ENCODE data around the gene SMIM33. TPM values are rescaled to one million over a fixed set of nuclear protein-coding genes. Genes with fewer than 3 reads are reported as not detected.
A peak's percentile ranks its signal among the peaks of the same experiment; 100 is the strongest.

The SMIM33 gene
- total RNA-seq (2016; rRNA removed; fragmentation: Illumina TruSeq; extraction: Trizol) = not detected in 2 replicates
- not detected in 2 replicates for total RNA-seq (2016; cell fraction: cytosol; rRNA removed; fragmentation: Illumina TruSeq; extraction: Trizol; ENCODE audit: low read depth)
- total RNA-seq (2016; cell fraction: insoluble cytoplasmic fraction; rRNA removed; fragmentation: Illumina TruSeq; extraction: Trizol) = not detected in 2 replicates
- total RNA-seq (2016; cell fraction: membrane; rRNA removed; fragmentation: Illumina TruSeq; extraction: Trizol) = not detected in 2 replicates
- total RNA-seq (2016; cell fraction: nucleus; rRNA removed; fragmentation: Illumina TruSeq; extraction: Trizol) = not detected in 2 replicates
- polyA plus RNA-seq (2011; rRNA removed) = 0.03 TPM in 1 of 2 replicates, not detected in the other
- polyA plus RNA-seq (2011; cell fraction: cytosol; rRNA removed) = not detected in 2 replicates
- polyA plus RNA-seq (2011; cell fraction: nucleus; rRNA removed) = not detected in 2 replicates
- polyA plus RNA-seq (2012) = not detected in 2 replicates
- polyA plus RNA-seq (2016; cell fraction: cytosol; fragmentation: Illumina TruSeq; extraction: Trizol; ENCODE audit: low read depth) = not detected in 2 replicates
- polyA plus RNA-seq (2016; cell fraction: insoluble cytoplasmic fraction; fragmentation: Illumina TruSeq; extraction: Trizol; ENCODE audit: low read depth) = not detected in 2 replicates
- polyA plus RNA-seq (2016; cell fraction: membrane; fragmentation: Illumina TruSeq; extraction: Trizol; ENCODE audit: low read depth) = not detected in 2 replicates
- not detected in 2 replicates for polyA plus RNA-seq (2016; cell fraction: nucleus; fragmentation: Illumina TruSeq; extraction: Trizol; ENCODE audit: insufficient read depth, low read depth)
- polyA minus RNA-seq (2011; rRNA and poly(A)+ RNA removed; ENCODE audit: low replicate concordance) = 0.18 TPM in 1 of 2 replicates, not detected in the other
- polyA minus RNA-seq (2011; cell fraction: cytosol; rRNA and poly(A)+ RNA removed) = not detected in 2 replicates
- polyA minus RNA-seq (2011; cell fraction: nucleus; rRNA and poly(A)+ RNA removed) = not detected in 2 replicates
- not detected for Bru-seq, nascent RNA
- BruChase-seq, experiment 1, labeled RNA remaining after a 6-hour chase = percentile 15 among the genes with signal in this experiment
- BruChase-seq, experiment 2, labeled RNA remaining after a 2-hour chase = percentile 10 among the genes with signal in this experiment
- long read RNA-seq, experiment 1 = 0 reads
- long read RNA-seq, experiment 2 = 0 reads

DNA sequence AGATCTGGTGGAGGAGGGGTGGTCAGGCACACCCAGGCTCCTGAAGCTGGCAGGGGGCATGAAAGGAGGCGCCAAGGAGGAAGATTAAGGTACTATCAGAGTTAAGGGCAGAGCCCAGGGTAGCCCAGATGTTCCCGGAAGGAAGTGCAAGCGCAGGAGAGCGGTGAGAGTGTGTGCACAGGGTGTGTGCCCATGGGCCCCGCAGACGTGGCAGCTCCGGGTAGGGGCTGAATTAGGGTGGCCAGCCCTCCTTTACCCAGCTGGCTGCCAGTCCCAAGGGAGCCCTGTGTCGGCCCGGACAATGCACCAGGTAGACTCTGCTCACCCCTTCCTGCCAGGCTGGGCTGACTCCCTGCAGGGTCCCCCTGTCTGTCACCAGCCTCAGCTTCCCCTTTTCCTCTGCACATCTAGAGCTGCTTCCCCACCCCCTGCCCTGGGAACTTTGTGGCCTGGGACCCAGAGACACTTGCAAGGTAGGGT is at the start of gene SMIM33:
TSS of gene SMIM33 (plus strand) at position 184 of the 480 bp plus-strand sequence. CDS start at position 302, 118 bp downstream.
- ChIA-PET CTCF (ENCODE audit: low intra/inter-chr PET ratio, low total read pairs) (no interaction called here), POLR2A (no interaction called here)
- no peaks in the 10 kb centered on the region for H3K79me2 ChIP-seq (ENCODE audit: insufficient read depth, low read length)
- in situ Hi-C loops (cut with HindIII; ENCODE audit: extremely low pct_ligation_motif_present, low pct_unique_long_range_greater_than_20kb) (no loop called here), intact Hi-C loops (cut with micrococcal nuclease; ENCODE audit: unreplicated experiment) (no loop called here)
- FAIRE-seq (no peak), ATAC-seq (no peak), DNase-seq (ENCODE audit: low spot score) (no peak)
- BruUV-seq (replicated peaks) = no TSS peak
- H4K20me1 ChIP-seq (ENCODE audit: insufficient read depth, low read length) = no peaks in the 10 kb centered on the region
- no peak within 1 kb of the TSS for H3K4me3 ChIP-seq (replicated peaks in 1 of 3; ENCODE audit: insufficient read depth in 1 of 3, low read depth in 2 of 3, low read length in 3 of 3)
- H3K36me3 ChIP-seq (replicated peaks in 1 of 2; ENCODE audit: control insufficient read depth in 1 of 2, insufficient read depth in 2 of 2, low read length in 2 of 2) = no peaks in the 10 kb centered on the region
- H3K27me3 ChIP-seq (ENCODE audit: control insufficient read depth in 1 of 2, insufficient read depth in 2 of 2, low read length in 2 of 2) = peaks cover 6 to 22% of the 10 kb centered on the region in 2 experiments; a peak in 4 of 5 replicates
- H3K9me3 ChIP-seq (ENCODE audit: low read length) = no peaks in the 10 kb centered on the region
- H3K4me1 ChIP-seq (ENCODE audit: insufficient read depth, low read length) = peaks cover 27% of the 10 kb centered on the region
- TF ChIP-seq NFKBIZ (CRISPR knock-in tag; IDR thresholded peaks at IDR 0.05) = no peak
- no peak for TF ChIP-seq ZNF33A (CRISPR knock-in tag; IDR thresholded peaks at IDR 0.05; ENCODE audit: borderline replicate concordance)
- TF ChIP-seq MED8 (CRISPR knock-in tag; IDR thresholded peaks at IDR 0.05; ENCODE audit: insufficient replicate concordance) = no peak
- no peak for TF ChIP-seq ZNF263 (CRISPR knock-in tag; IDR thresholded peaks at IDR 0.05)
- no peak for TF ChIP-seq ZNF83 (CRISPR knock-in tag; IDR thresholded peaks at IDR 0.05; ENCODE audit: borderline replicate concordance)
- no peak for TF ChIP-seq SUZ12 (IDR thresholded peaks at IDR 0.05; ENCODE audit: low read depth, low read length)
- no peak for TF ChIP-seq PHB2 (IDR thresholded peaks at IDR 0.05; ENCODE audit: partially characterized antibody)
- no peak for TF ChIP-seq WIZ (CRISPR knock-in tag; IDR thresholded peaks at IDR 0.05)
- TF ChIP-seq, protein P1, sequence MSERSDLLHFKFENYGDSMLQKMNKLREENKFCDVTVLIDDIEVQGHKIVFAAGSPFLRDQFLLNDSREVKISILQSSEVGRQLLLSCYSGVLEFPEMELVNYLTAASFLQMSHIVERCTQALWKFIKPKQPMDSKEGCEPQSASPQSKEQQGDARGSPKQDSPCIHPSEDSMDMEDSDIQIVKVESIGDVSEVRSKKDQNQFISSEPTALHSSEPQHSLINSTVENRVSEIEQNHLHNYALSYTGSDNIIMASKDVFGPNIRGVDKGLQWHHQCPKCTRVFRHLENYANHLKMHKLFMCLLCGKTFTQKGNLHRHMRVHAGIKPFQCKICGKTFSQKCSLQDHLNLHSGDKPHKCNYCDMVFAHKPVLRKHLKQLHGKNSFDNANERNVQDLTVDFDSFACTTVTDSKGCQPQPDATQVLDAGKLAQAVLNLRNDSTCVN (CRISPR knock-in tag; IDR thresholded peaks at IDR 0.05; ENCODE audit: borderline replicate concordance) = no peak
- TF ChIP-seq RXRB (CRISPR knock-in tag; IDR thresholded peaks at IDR 0.05; ENCODE audit: borderline replicate concordance) = no peak
- TF ChIP-seq MYC (CRISPR knock-in tag; IDR thresholded peaks at IDR 0.05; ENCODE audit: borderline replicate concordance) = no peak
- no peak for TF ChIP-seq ZNF550 (CRISPR knock-in tag; IDR thresholded peaks at IDR 0.05; ENCODE audit: borderline replicate concordance)
- no peak for TF ChIP-seq SRF (IDR thresholded peaks at IDR 0.05; ENCODE audit: low read depth, low read length)
- TF ChIP-seq ZNF333 (CRISPR knock-in tag; IDR thresholded peaks at IDR 0.05; ENCODE audit: borderline replicate concordance) = no peak
- no peak for TF ChIP-seq ZNF558 (CRISPR knock-in tag; IDR thresholded peaks at IDR 0.05; ENCODE audit: borderline replicate concordance)
- TF ChIP-seq ZBTB21 (CRISPR knock-in tag; IDR thresholded peaks at IDR 0.05) = no peak
- TF ChIP-seq ADNP (CRISPR knock-in tag; IDR thresholded peaks at IDR 0.05) = no peak
- TF ChIP-seq U2AF1 (optimal IDR thresholded peaks at IDR 0.05; ENCODE audit: low read depth, low read length) = no peak
- TF ChIP-seq POLR2G (IDR thresholded peaks at IDR 0.05; ENCODE audit: low read depth, low read length) = no peak
- no peak for TF ChIP-seq TCF12 (IDR thresholded peaks at IDR 0.05)
- TF ChIP-seq TCF12 (CRISPR knock-in tag; IDR thresholded peaks at IDR 0.05) = no peak
- H3K9ac ChIP-seq (ENCODE audit: insufficient read depth, low read depth, low read length) = no peak within 1 kb of the TSS
- H3K4me2 ChIP-seq (ENCODE audit: low read depth, low read length) = no peak within 1 kb of the TSS
- WGBS (ENCODE audit: low lambda C conversion rate) = 74% methylated on average over 5 of the region's 9 CpGs
- H3K27ac ChIP-seq (ENCODE audit: extremely low read length, insufficient read depth, low read length) = no peak within 1 kb of the TSS
- H2AFZ ChIP-seq (ENCODE audit: low read length) = no peak within 1 kb of the TSS

Data from HepG2 (cell line).